ENCODE data around the gene ATP1B1. TPM values are rescaled to one million over a fixed set of nuclear protein-coding genes. Genes with fewer than 3 reads are reported as not detected.
"Not testable (repeated sequence)": the region's sequence is repeated elsewhere in the genome, so short reads cannot be mapped to it uniquely, and the experiment has no call there.

ATP1B1 gene
- total RNA-seq, 1 donor from 2014 or later = 27.5 TPM

DNA sequence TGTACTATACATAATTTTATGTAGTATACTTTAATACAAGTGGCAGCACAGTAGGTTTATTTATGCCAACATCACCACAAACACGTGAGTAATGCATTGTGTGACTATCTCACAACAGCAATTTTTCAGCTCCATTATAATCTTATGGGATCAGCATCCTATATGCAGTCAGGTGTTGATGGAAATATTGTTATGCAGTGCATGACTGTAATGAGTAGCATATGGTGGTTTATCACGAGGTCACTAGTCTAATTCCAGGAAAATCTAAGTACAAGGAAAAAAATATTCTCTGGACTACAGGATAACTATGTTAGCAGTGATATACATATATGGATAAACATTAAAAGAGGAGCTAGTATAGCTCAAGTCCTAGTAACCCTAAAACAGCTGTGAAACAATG is 69.0 kb downstream of the ATP1B1 start:
- no peak for DNase-seq (ENCODE audit: extremely low spot score in 2 of 2)
- no peak overlapping the region for H3K27ac ChIP-seq
- no peaks in the 10 kb centered on the region for H3K9me3 ChIP-seq
- H3K27me3 ChIP-seq = no peaks in the 10 kb centered on the region
- TF ChIP-seq POLR2AphosphoS5 (IDR thresholded peaks at IDR 0.05; ENCODE audit: insufficient read depth in 1 of 2, low read depth in 1 of 2) = no peak
- TF ChIP-seq POLR2A (IDR thresholded peaks at IDR 0.05) = no peak
- TF ChIP-seq, protein P1, sequence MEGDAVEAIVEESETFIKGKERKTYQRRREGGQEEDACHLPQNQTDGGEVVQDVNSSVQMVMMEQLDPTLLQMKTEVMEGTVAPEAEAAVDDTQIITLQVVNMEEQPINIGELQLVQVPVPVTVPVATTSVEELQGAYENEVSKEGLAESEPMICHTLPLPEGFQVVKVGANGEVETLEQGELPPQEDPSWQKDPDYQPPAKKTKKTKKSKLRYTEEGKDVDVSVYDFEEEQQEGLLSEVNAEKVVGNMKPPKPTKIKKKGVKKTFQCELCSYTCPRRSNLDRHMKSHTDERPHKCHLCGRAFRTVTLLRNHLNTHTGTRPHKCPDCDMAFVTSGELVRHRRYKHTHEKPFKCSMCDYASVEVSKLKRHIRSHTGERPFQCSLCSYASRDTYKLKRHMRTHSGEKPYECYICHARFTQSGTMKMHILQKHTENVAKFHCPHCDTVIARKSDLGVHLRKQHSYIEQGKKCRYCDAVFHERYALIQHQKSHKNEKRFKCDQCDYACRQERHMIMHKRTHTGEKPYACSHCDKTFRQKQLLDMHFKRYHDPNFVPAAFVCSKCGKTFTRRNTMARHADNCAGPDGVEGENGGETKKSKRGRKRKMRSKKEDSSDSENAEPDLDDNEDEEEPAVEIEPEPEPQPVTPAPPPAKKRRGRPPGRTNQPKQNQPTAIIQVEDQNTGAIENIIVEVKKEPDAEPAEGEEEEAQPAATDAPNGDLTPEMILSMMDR (IDR thresholded peaks at IDR 0.05) = no peak
- intact Hi-C loops (cut with DNase I) = no loop called here
- no peaks in the 10 kb centered on the region for H3K4me1 ChIP-seq
- H3K4me3 ChIP-seq = no peak overlapping the region
- no peaks in the 10 kb centered on the region for H3K36me3 ChIP-seq

DNA sequence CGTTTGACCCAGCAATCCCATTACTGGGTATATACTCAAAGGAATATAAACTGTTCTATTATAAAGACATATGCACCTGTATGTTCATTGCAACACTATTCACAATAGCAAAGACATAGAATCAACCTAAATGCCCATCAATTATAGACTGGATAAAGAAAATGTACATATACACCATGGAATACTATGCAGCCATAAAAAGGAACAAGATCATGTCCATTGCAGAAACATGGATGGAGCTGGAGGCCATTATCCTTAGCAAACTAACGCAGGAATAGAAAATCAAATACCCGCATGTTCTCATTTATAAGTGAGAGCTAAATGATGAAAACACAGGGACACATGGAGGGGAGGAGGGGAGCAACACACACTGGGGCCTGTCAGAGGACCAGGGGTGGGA is 72.9 kb downstream of the ATP1B1 start:
- not testable (repeated sequence) for H3K4me1 ChIP-seq; H3K27me3 ChIP-seq; H3K36me3 ChIP-seq; H3K9me3 ChIP-seq; H3K4me3 ChIP-seq; H3K27ac ChIP-seq; DNase-seq (ENCODE audit: extremely low spot score in 2 of 2)
- intact Hi-C loops (cut with DNase I) = loop anchor here (2.0 kb wide), 1 partner anchor 899 kb away; the partner anchor contains the start of gene TBX19

DNA sequence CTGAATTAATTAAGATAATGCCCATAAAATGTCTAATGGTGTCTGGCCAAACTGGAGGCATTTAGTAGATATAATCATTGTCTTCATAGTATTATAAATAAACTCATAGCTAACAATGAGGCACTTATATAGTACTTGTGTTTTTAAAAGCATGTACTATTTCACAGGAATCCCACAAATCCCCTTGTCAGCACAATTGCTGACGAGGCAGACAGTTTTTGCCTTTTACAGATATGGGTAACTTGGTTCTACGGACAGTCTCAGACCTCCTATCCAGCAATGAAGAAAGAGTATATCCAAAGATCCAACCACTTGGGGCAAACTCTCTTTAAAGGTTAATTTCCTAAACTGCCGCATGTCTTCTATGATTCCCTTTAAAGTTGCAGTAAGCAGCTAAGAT is 73.7 kb downstream of the ATP1B1 start:
- Histone ChIP-seq H3K9me3 (no peaks in the 10 kb centered on the region), H3K4me1 (no peaks in the 10 kb centered on the region), H3K27ac (no peak overlapping the region), H3K4me3 (no peak overlapping the region), H3K27me3 (no peaks in the 10 kb centered on the region), H3K36me3 (no peaks in the 10 kb centered on the region)
- DNase-seq (ENCODE audit: extremely low spot score in 2 of 2) = no peak
- no peak for TF ChIP-seq POLR2A (IDR thresholded peaks at IDR 0.05)
- intact Hi-C loops (cut with DNase I) = no loop called here

Small RNA genes lying within 50 kb of the gene (small RNA-seq; reads per million reads assigned to genes)
- gene RNA5SP66 = not detected
